Progenitor cell of endocrine pancreas (in vitro differentiated cells): ENCODE data around the gene CHGA. TPM values are rescaled to one million over a fixed set of nuclear protein-coding genes. Genes with fewer than 3 reads are reported as not detected.
A peak's percentile ranks its signal among the peaks of the same experiment; 100 is the strongest.

Experiments used
- DNase-seq: peaks from one replicate; pipeline ENCODE4 v3.0.0; 2021; ENCODE audit warnings: low spot score; ENCODE audit not compliant: unreplicated experiment
- H3K27ac Mint-ChIP-seq: 2 replicates; pipeline ENCODE4 v1.8.0; 2021; ENCODE audit warnings: mild to moderate bottlenecking, moderate library complexity, mixed read lengths
- H3K27me3 Mint-ChIP-seq: 2 replicates; pipeline ENCODE4 v1.8.0; 2021; ENCODE audit warnings: mixed read lengths
- H3K36me3 Mint-ChIP-seq: 2 replicates; pipeline ENCODE4 v1.8.0; 2022; ENCODE audit warnings: mixed read lengths; ENCODE audit not compliant: insufficient read depth
- H3K4me1 Mint-ChIP-seq: 2 replicates; pipeline ENCODE4 v1.8.0; 2021; ENCODE audit warnings: low read depth, mixed read lengths
- H3K4me3 Mint-ChIP-seq: 2 replicates; pipeline ENCODE4 v1.8.0; 2021; ENCODE audit warnings: low read depth, mild to moderate bottlenecking, moderate library complexity, mixed read lengths
- H3K9me3 Mint-ChIP-seq: 2 replicates; pipeline ENCODE4 v1.8.0; 2021; ENCODE audit warnings: low read depth, mixed read lengths
- CTCF ChIP-seq: fragments of 200-600 bp; sonication (generic); IDR thresholded peaks from one replicate; pipeline ENCODE4 v1.5.0; 2021; ENCODE audit warnings: antibody characterized with exemption, mild to moderate bottlenecking; ENCODE audit not compliant: unreplicated experiment
- total RNA-seq: library from RNA; stranded (reverse); gene quantifications from 2 replicates; pipeline ENCODE4 v1.2.1, GENCODE V29; 2021

CHGA gene
- total RNA-seq, 1 donor from 2014 or later = 1,590 TPM

GRCh38 chr14:92897922-92898565 lies 24.9 kb upstream of the CHGA start:
- TF ChIP-seq CTCF = no peak
- Mint-ChIP-seq H3K4me1 (peaks cover 2% of the 10 kb centered on the region), H3K4me3 (no peak overlapping the region), H3K27ac (no peak overlapping the region), H3K9me3 (peaks cover 5% of the 10 kb centered on the region), H3K27me3 (peaks cover 21% of the 10 kb centered on the region), H3K36me3 (no peaks in the 10 kb centered on the region)
- DNase-seq = no peak

- H3K36me3 Mint-ChIP-seq = no peaks in the 10 kb centered on the region
- H3K4me3 Mint-ChIP-seq = no peak overlapping the region
- H3K9me3 Mint-ChIP-seq = peaks cover 2% of the 10 kb centered on the region
- no peak for TF ChIP-seq CTCF
- peaks cover 27% of the 10 kb centered on the region for H3K27me3 Mint-ChIP-seq
- H3K27ac Mint-ChIP-seq = no peak overlapping the region
- peaks cover 2% of the 10 kb centered on the region for H3K4me1 Mint-ChIP-seq
- no peak for DNase-seq
Observed at GRCh38 chr14:92898566-92899131, 24.3 kb upstream of the CHGA start.

GRCh38 chr14:92900660-92901059 lies 22.3 kb upstream of the CHGA start:
- no peak for TF ChIP-seq CTCF
- no peak overlapping the region for H3K4me3 Mint-ChIP-seq
- H3K36me3 Mint-ChIP-seq = no peaks in the 10 kb centered on the region
- peaks cover 31% of the 10 kb centered on the region for H3K27me3 Mint-ChIP-seq
- no peak overlapping the region for H3K27ac Mint-ChIP-seq
- H3K4me1 Mint-ChIP-seq = peaks cover 2% of the 10 kb centered on the region
- DNase-seq = no peak
- H3K9me3 Mint-ChIP-seq = no peaks in the 10 kb centered on the region

GRCh38 chr14:92902191-92902590 lies 20.8 kb upstream of the CHGA start:
- peaks cover 31% of the 10 kb centered on the region for H3K27me3 Mint-ChIP-seq
- H3K4me1 Mint-ChIP-seq = peaks cover 2% of the 10 kb centered on the region
- no peak for DNase-seq

GRCh38 chr14:92902726-92903125 lies 20.2 kb upstream of the CHGA start:
- Mint-ChIP-seq H3K4me1 (peaks cover 2% of the 10 kb centered on the region), H3K27ac (peak overlapping the region; percentile 5), H3K4me3 (no peak overlapping the region), H3K36me3 (no peaks in the 10 kb centered on the region), H3K9me3 (no peaks in the 10 kb centered on the region), H3K27me3 (peaks cover 33% of the 10 kb centered on the region)
- DNase-seq = no peak
- TF ChIP-seq CTCF = no peak

More at GRCh38 chr14:92902191-92902590, 20.8 kb upstream of the CHGA start:
- H3K9me3 Mint-ChIP-seq = no peaks in the 10 kb centered on the region
- no peak overlapping the region for H3K27ac Mint-ChIP-seq
- TF ChIP-seq CTCF = no peak
- no peak overlapping the region for H3K4me3 Mint-ChIP-seq
- H3K36me3 Mint-ChIP-seq = no peaks in the 10 kb centered on the region
